Type B pancreatic cell (in vitro differentiated cells): ENCODE results near the gene C1orf94. TPM values are rescaled to one million over a fixed set of nuclear protein-coding genes. Genes with fewer than 3 reads are reported as not detected.

Experiments used
- DNase-seq: peaks from one replicate; pipeline ENCODE4 v3.0.0; 2021; ENCODE audit warnings: mixed read lengths; ENCODE audit not compliant: unreplicated experiment; ENCODE audit errors: extremely low spot score
- H3K27ac Mint-ChIP-seq: 2 replicates; pipeline ENCODE4 v1.8.0; 2021; ENCODE audit warnings: mild to moderate bottlenecking, mixed read lengths
- H3K27me3 Mint-ChIP-seq: 2 replicates; pipeline ENCODE4 v1.8.0; 2021; ENCODE audit warnings: mixed read lengths
- H3K36me3 Mint-ChIP-seq: 2 replicates; pipeline ENCODE4 v1.8.0; 2021; ENCODE audit warnings: mixed read lengths
- H3K4me1 Mint-ChIP-seq: one replicate; pipeline ENCODE4 v1.8.0; 2021; ENCODE audit warnings: mixed read lengths; ENCODE audit not compliant: unreplicated experiment
- H3K4me3 Mint-ChIP-seq: 2 replicates; pipeline ENCODE4 v1.8.0; 2021; ENCODE audit warnings: mild to moderate bottlenecking, mixed read lengths
- H3K9me3 Mint-ChIP-seq: 2 replicates; pipeline ENCODE4 v1.8.0; 2021; ENCODE audit warnings: mixed read lengths
- CTCF ChIP-seq: fragments of 200-600 bp; sonication (generic); conservative IDR thresholded peaks from 2 replicates; pipeline ENCODE4 v1.5.0; 2021; ENCODE audit warnings: antibody characterized with exemption, mild to moderate bottlenecking
- total RNA-seq: library from RNA; stranded (reverse); gene quantifications from 2 replicates; pipeline ENCODE4 v1.2.1, GENCODE V29; 2021; ENCODE audit warnings: low replicate concordance

The C1orf94 gene
- total RNA-seq, 1 donor from 2014 or later = not detected

- Mint-ChIP-seq H3K27ac (no peak overlapping the region), H3K36me3 (no peaks in the 10 kb centered on the region), H3K27me3 (peaks cover 12% of the 10 kb centered on the region), H3K4me3 (no peak overlapping the region), H3K4me1 (no peaks in the 10 kb centered on the region), H3K9me3 (no peaks in the 10 kb centered on the region)
- no peak for TF ChIP-seq CTCF
- no peak for DNase-seq
These were observed 46.4 kb upstream of the C1orf94 start for GRCh38 chr1:34130306-34130705.

DNA sequence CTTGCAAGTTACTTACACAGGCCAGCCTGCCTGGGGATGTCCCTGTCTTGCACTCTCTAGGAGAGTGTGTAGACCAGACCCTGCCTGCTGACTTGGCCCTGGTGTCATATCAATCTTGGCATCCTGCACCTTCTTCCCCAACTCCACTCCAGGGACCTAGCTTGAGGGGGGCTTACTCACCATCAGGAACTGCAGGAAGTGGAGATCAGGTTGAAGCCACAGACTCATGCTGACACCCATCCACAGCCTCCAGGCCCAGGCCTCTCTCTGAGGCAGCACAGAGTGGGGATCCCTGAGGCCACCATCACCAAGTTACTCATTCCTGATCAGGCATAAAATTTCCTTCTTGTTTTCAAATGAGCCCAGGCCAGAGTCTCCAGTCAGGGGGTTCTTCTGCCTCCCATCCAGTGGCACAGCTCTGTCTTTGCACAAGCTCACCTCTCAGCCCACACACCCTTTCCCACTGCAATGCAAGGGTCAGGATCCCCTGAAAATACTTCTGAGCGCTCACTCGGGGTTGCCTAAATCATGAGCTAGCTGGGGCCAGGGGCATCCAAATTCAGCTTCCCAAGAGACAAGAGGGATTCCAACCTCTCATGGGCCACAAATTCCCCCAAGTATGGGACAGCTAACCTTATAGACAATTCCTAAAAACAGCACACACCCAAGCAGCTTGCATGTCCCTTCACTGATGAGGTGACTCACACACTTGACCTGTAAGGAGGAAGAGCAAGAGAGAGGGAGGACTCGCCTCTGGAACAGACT lies 45.1 kb upstream of the C1orf94 start:
- Mint-ChIP-seq H3K27me3 (peaks cover 11% of the 10 kb centered on the region), H3K4me1 (no peaks in the 10 kb centered on the region), H3K4me3 (no peak overlapping the region), H3K27ac (no peak overlapping the region), H3K36me3 (no peaks in the 10 kb centered on the region), H3K9me3 (no peaks in the 10 kb centered on the region)
- no peak for TF ChIP-seq CTCF
- no peak for DNase-seq

DNA sequence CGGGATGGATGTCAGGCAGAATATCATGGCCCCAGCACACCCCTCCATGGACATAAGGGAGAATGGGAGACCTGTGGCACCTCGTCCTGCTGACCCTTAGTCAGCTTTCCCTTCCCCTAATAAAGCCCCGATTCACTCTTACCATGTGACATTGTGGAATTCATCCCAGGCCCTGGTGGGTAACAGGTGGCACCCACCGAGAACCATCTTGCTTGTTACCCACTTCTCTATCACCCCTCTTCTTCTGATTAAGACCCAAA lies 44.6 kb upstream of the C1orf94 start:
- no peaks in the 10 kb centered on the region for H3K9me3 Mint-ChIP-seq
- H3K27ac Mint-ChIP-seq = no peak overlapping the region
- no peak for DNase-seq
- no peaks in the 10 kb centered on the region for H3K36me3 Mint-ChIP-seq
- H3K4me1 Mint-ChIP-seq = no peaks in the 10 kb centered on the region
- H3K4me3 Mint-ChIP-seq = no peak overlapping the region
- peaks cover 11% of the 10 kb centered on the region for H3K27me3 Mint-ChIP-seq
- TF ChIP-seq CTCF = no peak

DNA sequence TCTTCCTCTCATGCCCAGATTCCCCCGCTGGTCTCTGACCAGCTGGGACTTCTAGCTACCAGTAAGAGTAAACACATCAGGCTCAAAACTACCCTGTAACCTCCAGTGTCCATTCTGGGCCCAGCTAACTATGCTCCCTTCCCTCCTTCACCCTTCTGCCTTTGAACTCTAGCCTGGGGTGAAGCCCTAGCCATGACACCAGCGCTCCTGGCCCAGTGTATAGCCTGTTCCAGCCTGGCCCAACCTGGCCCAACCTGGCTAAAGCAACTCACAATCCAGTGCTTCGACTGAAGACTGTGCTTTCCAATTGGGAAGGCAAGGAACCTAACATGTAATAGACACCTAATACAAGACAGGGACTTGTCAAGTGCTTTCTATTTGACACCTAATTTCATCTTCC lies 39.3 kb upstream of the C1orf94 start:
- H3K27me3 Mint-ChIP-seq = peaks cover 13% of the 10 kb centered on the region
- TF ChIP-seq CTCF = no peak
- no peak for DNase-seq
- no peaks in the 10 kb centered on the region for H3K36me3 Mint-ChIP-seq
- no peak overlapping the region for H3K27ac Mint-ChIP-seq
- H3K4me3 Mint-ChIP-seq = no peak overlapping the region
- no peaks in the 10 kb centered on the region for H3K4me1 Mint-ChIP-seq
- no peaks in the 10 kb centered on the region for H3K9me3 Mint-ChIP-seq

GRCh38 chr1:34140011-34140676 lies 36.6 kb upstream of the C1orf94 start:
- no peaks in the 10 kb centered on the region for H3K9me3 Mint-ChIP-seq
- H3K36me3 Mint-ChIP-seq = no peaks in the 10 kb centered on the region
- TF ChIP-seq CTCF = no peak
- H3K27me3 Mint-ChIP-seq = peaks cover 17% of the 10 kb centered on the region
- no peaks in the 10 kb centered on the region for H3K4me1 Mint-ChIP-seq
- no peak overlapping the region for H3K27ac Mint-ChIP-seq
- DNase-seq = no peak
- no peak overlapping the region for H3K4me3 Mint-ChIP-seq
